HG03175 (cell line): ENCODE measurements around the gene KDM5C.
"Not testable (repeated sequence)": the region's sequence is repeated elsewhere in the genome, so short reads cannot be mapped to it uniquely, and the experiment has no call there.

Source experiments
- ATAC-seq: cut with Tn5 transposase; IDR thresholded peaks from one replicate; pipeline ENCODE4 v1.9.1; 2021; ENCODE audit warnings: mild to moderate bottlenecking, moderate library complexity; ENCODE audit not compliant: unreplicated experiment

The KDM5C gene

DNA sequence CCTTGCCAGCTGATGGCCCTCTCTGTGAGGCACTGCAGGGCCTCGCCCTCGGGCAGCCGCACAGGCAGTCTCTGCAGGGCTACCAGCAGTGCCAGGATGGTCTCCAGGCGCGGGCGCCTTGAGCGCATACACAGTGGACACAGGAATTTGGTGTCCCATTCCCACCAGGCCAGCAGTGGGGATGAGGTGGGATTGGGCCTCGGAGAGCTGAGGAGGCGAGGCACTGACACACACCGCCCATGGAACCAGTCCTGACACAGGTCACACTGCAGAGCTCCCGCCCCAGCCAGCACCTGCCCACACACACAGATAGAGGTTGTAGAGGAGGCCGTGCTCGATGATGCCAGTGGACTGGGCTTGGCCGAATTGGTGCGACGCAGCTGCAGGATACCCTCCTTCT is 30.7 kb downstream of the KDM5C start:
- no peak for ATAC-seq

DNA sequence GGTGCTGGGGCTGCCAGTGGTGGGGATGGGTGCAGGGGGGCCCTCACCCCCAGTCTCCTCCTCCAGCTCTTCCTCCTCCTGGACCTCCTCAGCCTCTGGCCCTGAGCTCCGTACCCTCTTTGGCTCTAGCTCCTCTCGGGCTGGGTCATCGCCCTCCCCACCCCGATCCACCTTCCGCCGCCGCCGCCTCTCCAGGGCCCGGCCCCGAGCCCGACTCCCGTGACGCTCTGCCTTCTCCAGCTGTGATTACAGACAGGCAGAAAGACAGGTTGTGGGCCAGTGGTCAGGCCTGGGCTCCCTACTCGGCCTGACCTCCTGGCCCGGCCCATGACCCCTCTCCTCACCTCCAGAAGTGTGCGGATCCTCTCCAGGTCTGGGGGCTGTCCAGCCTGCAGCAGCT is 31.9 kb downstream of the KDM5C start:
- no peak for ATAC-seq

DNA sequence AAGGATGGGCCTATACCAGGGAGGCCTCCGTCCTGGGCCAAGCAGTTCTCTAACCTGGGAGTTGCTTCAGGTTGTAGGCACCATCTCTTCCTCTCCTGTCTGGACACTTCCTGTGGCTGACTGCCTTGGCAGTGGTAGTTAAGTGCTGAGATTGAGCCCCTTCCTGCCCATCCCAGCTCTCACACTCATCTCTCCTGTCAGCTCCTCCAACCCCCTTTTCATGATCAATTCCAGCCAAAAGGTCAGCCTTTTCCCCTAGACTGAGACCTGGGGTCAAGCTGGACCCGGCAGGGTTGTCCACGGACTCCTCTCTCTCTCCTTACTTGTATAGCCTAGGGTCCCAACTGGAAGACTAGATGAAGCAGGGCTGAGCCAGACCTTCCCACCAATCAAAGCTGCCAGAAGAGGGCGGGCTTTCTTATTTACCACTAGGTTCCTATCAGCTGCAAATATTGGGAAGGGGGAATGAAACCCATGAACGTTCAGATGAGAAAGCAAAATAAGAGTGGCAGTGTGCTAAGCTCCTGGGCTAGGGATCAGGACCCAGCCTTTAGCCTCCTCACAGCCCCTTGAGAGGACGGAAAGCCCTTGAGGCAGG is 34.5 kb downstream of the KDM5C start:
- ATAC-seq, result no peak

DNA sequence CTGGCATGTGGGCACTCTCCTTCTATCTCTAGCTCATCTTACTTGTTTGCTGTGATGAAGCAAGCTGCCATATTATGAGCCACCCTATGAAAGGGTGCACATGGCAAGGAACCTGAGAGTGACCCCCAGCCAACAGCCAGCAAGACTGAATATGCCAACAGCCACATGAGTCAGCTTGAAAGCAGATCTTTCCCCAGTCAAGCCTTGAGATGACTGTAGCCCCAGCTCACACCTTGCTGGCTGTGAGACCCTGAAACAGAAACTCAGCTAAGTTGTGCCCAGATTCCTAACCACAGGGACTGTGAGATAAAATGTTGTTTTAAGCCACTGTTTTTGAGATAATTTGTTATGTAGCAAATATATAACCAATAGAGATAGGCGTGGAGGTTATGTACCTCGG is 36.2 kb downstream of the KDM5C start:
- peak; percentile 85 for ATAC-seq

GRCh38 chrX:53186351-53186750 is 38.7 kb downstream of the KDM5C start:
- no peak for ATAC-seq

DNA sequence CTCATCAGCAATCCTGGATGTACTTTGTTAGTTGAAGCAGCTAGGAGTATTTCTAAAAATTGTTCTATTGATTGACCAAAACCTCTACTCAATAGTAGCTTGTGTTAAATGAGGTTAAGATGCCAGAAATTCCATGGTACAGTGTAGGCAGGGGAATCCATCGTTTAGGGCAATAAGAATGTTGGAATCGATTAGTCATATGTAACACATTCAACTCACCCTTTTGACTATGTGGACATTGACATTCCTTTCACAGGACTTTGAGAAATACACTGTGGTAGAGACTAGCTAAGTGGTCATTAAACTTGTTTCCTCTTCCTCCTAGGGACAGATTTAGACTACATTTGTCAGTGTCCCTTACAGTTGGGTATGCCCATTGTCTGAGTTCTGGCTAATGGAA is 40.2 kb downstream of the KDM5C start:
- ATAC-seq, result no peak

DNA sequence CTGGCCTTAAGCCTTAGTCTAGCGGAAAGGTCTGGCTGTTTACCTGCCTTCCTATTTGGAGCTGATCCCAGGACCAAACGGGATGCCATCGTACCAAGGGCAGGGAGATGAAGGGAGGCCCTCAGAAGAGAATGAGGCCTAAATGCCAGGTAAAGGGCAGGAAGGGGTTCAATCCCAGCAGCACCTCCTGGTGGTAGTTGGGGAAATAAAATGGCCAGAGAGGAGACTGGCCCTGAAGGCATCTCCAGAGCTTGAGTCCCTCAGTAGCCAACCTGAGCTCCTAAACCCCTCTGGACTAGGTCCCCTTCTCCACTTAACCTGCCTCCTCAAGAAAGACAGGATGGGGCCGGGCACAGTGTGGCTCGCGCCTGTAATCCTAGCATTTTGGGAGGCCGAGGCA is 53.7 kb downstream of the KDM5C start:
- no peak for ATAC-seq

- ATAC-seq, result no peak
Measured at GRCh38 chrX:53166103-53166502, 58.9 kb downstream of the KDM5C start.

DNA sequence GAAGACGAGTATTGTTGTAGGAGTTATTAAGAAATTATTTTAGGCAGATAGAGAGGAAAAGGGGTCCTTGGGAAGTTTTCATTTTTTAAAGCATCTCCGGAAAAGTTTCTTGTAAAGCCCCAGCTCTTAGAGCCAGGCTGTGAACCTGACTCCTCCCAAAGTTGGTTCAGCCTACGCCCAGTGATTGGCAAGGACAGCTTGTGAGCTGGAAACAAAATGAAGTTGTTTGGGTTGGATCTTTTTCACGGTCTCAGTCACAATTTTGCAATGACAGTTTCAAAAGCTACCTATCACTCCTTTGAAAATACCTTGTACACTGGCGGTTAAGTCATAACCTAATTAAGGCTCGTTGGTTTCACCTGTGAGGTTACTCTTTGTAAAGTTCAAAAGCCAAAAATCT is 60.4 kb downstream of the KDM5C start:
- ATAC-seq, result not testable (repeated sequence)

DNA sequence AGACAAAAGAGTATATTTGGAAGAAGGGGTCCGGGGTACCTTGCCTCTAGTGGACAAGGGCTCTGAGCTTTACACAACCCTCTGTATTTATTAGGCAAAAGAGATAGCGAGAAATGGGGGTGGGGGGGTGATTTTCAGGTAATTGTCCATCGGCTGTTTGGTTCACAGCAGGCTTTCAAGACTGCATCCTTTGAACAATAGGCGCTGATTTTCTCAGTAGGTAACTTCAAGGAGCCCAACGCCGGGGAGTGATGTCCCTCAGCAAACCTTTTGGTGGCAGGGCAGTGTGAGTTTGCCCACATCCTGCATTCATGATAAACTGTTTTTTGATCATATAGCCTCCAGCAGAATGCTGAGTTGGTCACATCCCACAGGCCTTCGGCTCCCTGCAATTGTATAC is 61.6 kb downstream of the KDM5C start:
- no peak for ATAC-seq

GRCh38 chrX:53160297-53160983 is 64.6 kb downstream of the KDM5C start:
- no peak for ATAC-seq

GRCh38 chrX:53159184-53159583 is 65.8 kb downstream of the KDM5C start:
- no peak for ATAC-seq

DNA sequence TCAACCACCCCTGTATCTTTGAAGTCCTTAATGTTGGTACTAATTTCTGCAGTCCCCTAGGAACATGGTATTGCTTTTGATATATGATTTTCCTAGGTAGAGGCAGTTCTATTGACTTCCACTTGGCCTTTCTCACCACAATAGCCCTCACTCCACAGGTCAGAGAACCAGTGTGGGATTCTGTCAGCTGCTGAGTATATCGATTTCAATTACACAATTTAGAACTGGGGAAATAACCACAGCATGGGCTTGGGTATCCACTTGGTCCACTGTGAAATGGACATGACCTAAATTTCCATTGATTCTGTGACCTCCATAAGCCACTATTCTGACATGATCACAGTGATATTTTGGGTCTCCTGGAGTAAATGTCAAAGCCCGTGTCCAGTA is 68.8 kb downstream of the KDM5C start:
- no peak for ATAC-seq

DNA sequence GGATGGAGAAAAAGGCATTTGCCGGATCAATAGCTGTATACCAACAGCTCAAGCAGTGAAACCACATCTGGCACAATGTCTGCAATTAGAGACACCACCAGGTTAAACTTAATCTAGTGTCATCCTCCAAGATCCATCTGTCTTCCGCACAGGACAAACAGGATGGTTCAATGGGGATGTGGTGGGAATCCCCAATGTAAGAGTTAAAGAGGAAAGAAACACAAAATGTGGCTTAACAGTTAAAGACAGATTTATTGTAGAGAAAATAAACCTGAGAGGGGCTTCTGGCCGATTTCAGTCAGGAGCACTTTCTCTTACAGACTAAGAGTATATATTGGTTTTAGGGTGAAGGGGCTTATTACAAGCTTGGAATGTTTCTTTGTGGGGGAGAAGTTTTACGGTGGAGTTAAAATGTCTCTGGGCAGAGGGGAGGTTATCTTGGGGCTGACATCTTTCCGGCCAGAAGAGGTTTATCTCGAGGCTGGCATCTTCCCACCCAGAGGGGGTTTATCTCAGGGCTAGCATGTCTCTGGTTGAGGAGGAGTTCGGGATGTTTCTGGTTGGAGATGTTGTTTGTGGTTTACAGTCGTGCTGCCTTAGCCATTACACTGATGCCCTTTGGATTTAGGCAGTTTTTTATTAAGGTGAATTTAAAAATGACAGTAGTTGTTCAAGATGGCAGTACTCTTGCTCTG is 69.3 kb downstream of the KDM5C start:
- no peak for ATAC-seq

GRCh38 chrX:53153581-53153980 is 71.4 kb downstream of the KDM5C start:
- no peak for ATAC-seq
